ENCODE results near the gene REG4.

DNA sequence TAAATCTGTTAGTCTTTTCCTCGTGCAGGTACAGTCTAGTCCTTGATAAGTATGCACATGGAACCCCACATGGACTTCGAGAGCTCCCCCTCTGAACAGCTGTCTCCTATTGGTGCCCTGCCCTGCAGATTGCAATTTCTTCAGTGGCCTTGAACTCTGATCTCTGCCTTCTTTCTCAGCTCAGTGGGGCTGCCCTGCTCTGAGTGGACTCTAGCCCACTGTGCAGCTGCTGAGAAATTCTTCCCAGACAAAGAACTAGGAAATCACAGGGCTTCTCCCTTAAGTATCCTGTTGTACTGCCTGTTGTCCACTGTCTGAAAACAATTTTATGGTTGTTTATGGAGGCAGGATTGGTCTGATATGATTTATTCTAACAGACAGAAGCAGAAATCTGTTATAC, 46.9 kb upstream of the REG4 start:
- no peak for TF ChIP-seq FOXA1 (IDR thresholded peaks at IDR 0.05)
- TF ChIP-seq SP1 (IDR thresholded peaks at IDR 0.05), result no peak
- no peak for TF ChIP-seq TARDBP (IDR thresholded peaks at IDR 0.05)
- no peak for TF ChIP-seq FOXK2 (IDR thresholded peaks at IDR 0.05)
- TF ChIP-seq BHLHE40 (IDR thresholded peaks at IDR 0.05; ENCODE audit: borderline replicate concordance), result no peak
